Measurements from ENCODE around the gene NOL9. TPM values are rescaled to one million over a fixed set of nuclear protein-coding genes. Genes with fewer than 3 reads are reported as not detected.

Gene NOL9
- total and polyA plus RNA-seq, 2 of the 13 experiments (the other 11 are each of a cell fraction or from before 2014, with no cell fraction given) = 18.0 to 24.7 TPM

DNA sequence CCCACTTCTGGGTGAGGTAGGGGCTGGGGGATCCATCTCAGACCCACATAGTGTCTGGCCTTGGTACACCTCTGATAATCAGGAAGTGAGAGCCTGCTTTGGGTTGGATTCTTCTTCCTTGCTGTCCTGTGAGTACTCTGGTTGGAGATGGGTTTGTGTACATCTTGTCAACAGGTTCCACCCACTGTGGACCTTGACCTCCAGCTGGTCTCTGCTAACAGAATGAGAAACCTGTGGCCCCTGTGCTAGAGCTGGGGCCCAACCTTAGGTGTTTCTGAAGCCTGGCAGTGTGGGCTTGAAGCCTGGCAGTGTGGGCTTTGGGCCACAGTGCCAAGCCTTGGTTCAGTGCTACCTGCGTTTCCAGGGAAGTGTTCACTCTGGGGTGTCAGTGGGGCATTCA is 28.1 kb upstream of the NOL9 start (continued):
- TF ChIP-seq NFIB (CRISPR knock-in tag; IDR thresholded peaks at IDR 0.05; ENCODE audit: borderline replicate concordance) = no peak
- TF ChIP-seq, protein P1, sequence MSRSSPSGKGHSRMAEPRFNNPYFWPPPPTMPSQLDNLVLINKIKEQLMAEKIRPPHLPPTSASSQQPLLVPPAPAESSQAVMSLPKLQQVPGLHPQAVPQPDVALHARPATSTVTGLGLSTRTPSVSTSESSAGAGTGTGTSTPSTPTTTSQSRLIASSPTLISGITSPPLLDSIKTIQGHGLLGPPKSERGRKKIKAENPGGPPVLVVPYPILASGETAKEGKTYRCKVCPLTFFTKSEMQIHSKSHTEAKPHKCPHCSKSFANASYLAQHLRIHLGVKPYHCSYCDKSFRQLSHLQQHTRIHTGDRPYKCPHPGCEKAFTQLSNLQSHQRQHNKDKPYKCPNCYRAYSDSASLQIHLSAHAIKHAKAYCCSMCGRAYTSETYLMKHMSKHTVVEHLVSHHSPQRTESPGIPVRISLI (CRISPR knock-in tag; IDR thresholded peaks at IDR 0.05; ENCODE audit: borderline replicate concordance) = no peak
- TF ChIP-seq ZBTB44 (CRISPR knock-in tag; IDR thresholded peaks at IDR 0.05) = no peak
- TF ChIP-seq BATF2 (CRISPR knock-in tag; IDR thresholded peaks at IDR 0.05) = no peak
- TF ChIP-seq HDAC2 (CRISPR knock-in tag; IDR thresholded peaks at IDR 0.05) = peak; percentile 96
- TF ChIP-seq ZNF318 (CRISPR knock-in tag; IDR thresholded peaks at IDR 0.05) = no peak
- no peak for TF ChIP-seq EED (CRISPR knock-in tag; IDR thresholded peaks at IDR 0.05)
- TF ChIP-seq, protein P2, sequence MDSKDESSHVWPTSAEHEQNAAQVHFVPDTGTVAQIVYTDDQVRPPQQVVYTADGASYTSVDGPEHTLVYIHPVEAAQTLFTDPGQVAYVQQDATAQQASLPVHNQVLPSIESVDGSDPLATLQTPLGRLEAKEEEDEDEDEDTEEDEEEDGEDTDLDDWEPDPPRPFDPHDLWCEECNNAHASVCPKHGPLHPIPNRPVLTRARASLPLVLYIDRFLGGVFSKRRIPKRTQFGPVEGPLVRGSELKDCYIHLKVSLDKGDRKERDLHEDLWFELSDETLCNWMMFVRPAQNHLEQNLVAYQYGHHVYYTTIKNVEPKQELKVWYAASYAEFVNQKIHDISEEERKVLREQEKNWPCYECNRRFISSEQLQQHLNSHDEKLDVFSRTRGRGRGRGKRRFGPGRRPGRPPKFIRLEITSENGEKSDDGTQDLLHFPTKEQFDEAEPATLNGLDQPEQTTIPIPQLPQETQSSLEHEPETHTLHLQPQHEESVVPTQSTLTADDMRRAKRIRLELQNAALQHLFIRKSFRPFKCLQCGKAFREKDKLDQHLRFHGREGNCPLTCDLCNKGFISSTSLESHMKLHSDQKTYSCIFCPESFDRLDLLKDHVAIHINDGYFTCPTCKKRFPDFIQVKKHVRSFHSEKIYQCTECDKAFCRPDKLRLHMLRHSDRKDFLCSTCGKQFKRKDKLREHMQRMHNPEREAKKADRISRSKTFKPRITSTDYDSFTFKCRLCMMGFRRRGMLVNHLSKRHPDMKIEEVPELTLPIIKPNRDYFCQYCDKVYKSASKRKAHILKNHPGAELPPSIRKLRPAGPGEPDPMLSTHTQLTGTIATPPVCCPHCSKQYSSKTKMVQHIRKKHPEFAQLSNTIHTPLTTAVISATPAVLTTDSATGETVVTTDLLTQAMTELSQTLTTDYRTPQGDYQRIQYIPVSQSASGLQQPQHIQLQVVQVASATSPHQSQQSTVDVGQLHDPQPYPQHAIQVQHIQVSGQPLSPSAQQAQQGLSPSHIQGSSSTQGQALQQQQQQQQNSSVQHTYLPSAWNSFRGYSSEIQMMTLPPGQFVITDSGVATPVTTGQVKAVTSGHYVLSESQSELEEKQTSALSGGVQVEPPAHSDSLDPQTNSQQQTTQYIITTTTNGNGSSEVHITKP (CRISPR knock-in tag; IDR thresholded peaks at IDR 0.05; ENCODE audit: low read depth) = peak; percentile 60; the same call in 1 of the 2 replicates
- TF ChIP-seq, protein P3, sequence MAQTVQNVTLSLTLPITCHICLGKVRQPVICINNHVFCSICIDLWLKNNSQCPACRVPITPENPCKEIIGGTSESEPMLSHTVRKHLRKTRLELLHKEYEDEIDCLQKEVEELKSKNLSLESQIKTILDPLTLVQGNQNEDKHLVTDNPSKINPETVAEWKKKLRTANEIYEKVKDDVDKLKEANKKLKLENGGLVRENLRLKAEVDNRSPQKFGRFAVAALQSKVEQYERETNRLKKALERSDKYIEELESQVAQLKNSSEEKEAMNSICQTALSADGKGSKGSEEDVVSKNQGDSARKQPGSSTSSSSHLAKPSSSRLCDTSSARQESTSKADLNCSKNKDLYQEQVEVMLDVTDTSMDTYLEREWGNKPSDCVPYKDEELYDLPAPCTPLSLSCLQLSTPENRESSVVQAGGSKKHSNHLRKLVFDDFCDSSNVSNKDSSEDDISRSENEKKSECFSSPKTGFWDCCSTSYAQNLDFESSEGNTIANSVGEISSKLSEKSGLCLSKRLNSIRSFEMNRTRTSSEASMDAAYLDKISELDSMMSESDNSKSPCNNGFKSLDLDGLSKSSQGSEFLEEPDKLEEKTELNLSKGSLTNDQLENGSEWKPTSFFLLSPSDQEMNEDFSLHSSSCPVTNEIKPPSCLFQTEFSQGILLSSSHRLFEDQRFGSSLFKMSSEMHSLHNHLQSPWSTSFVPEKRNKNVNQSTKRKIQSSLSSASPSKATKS (CRISPR knock-in tag; IDR thresholded peaks at IDR 0.05) = no peak
- TF ChIP-seq SRSF9 (IDR thresholded peaks at IDR 0.05; ENCODE audit: borderline replicate concordance, insufficient read depth, low read depth, low read length, poor library complexity, severe bottlenecking) = no peak
